Natural killer cell (primary cell): Measurements from ENCODE around the gene LONRF3. TPM values are rescaled to one million over a fixed set of nuclear protein-coding genes. Genes with fewer than 3 reads are reported as not detected.
"Not testable (repeated sequence)": the region's sequence is repeated elsewhere in the genome, so short reads cannot be mapped to it uniquely, and the experiment has no call there.

Experiments used
- ATAC-seq, 3 donors: fragments of 150-1000 bp in 2 of 3; fragments of 200-7000 bp in 1 of 3; cut with Tn5 transposase; 1 replicate in 1 of 3; 2 replicates in 2 of 3; pipeline ENCODE4 v1.10.0; 2021; ENCODE audit warnings: mild to moderate bottlenecking in 2 of 3, moderate library complexity in 2 of 3
- DNase-seq, 2 donors: peaks; one replicate each; pipeline versions ENCODE4 v3.0.0 to v3.0.0-alpha.2; 2013 to 2021; ENCODE audit warnings: mixed read lengths in 1 of 2
- H3K27ac ChIP-seq: one replicate; pipeline ENCODE4 v1.5.1; 2013; ENCODE audit warnings: mild to moderate bottlenecking, low read length
- H3K27me3 ChIP-seq: one replicate; pipeline ENCODE4 v1.6.1; 2013; ENCODE audit warnings: low read length; ENCODE audit not compliant: control insufficient read depth, insufficient read depth
- H3K36me3 ChIP-seq: one replicate; pipeline ENCODE4 v1.6.1; 2013; ENCODE audit warnings: low read length; ENCODE audit not compliant: control insufficient read depth, insufficient read depth
- H3K4me1 ChIP-seq: one replicate; pipeline ENCODE4 v1.6.1; 2013; ENCODE audit warnings: low read length; ENCODE audit not compliant: control insufficient read depth, insufficient read depth
- H3K4me3 ChIP-seq: one replicate; pipeline ENCODE4 v1.5.1; 2013; ENCODE audit warnings: low read length
- H3K9me3 ChIP-seq: one replicate; pipeline ENCODE4 v1.6.1; 2013; ENCODE audit warnings: low read length; ENCODE audit not compliant: control insufficient read depth, insufficient read depth
- H3K27ac Mint-ChIP-seq, 2 donors: one replicate each; pipeline ENCODE4 v1.8.0; 2022; ENCODE audit warnings: mild to moderate bottlenecking in 2 of 2, mixed read lengths in 2 of 2, moderate library complexity in 1 of 2
- H3K27me3 Mint-ChIP-seq, 2 donors: one replicate each; pipeline ENCODE4 v1.8.0; 2022; ENCODE audit warnings: low read depth in 2 of 2, mixed read lengths in 2 of 2
- H3K36me3 Mint-ChIP-seq: one replicate; pipeline ENCODE4 v1.8.0; 2022; ENCODE audit warnings: mixed read lengths
- H3K4me1 Mint-ChIP-seq, 2 donors: one replicate each; pipeline ENCODE4 v1.8.0; 2022; ENCODE audit warnings: mixed read lengths in 2 of 2
- H3K4me3 Mint-ChIP-seq: one replicate; pipeline ENCODE4 v1.8.0; 2022; ENCODE audit warnings: mild to moderate bottlenecking, moderate library complexity, mixed read lengths
- H3K9me3 Mint-ChIP-seq, 2 donors: one replicate each; pipeline ENCODE4 v1.8.0; 2022; ENCODE audit warnings: mixed read lengths in 2 of 2
- CTCF ChIP-seq: fragments of 200-600 bp; IDR thresholded peaks from one replicate; pipeline ENCODE4 v1.8.0; 2022; ENCODE audit warnings: antibody characterized with exemption
- WGBS: methylation state at CpG from one replicate; pipeline ENCODE4 v1.1.7; 2013; ENCODE audit warnings: missing lambda C conversion rate; ENCODE audit not compliant: insufficient coverage; 5-methylcytosine and 5-hydroxymethylcytosine counted together
- intact Hi-C: fragments of 100-400 bp; cut with micrococcal nuclease; formaldehyde crosslinking; loops from one replicate; pipeline ENCODE4 v1.14.2; 2022
- total RNA-seq, 4 donors: library from RNA; stranded (reverse); fragments of 120-200 nt in 1 of 4; gene quantifications; one replicate each; pipeline versions ENCODE4 v1.2.3 to v1.2.4, GENCODE V29; 2013 to 2022

Gene LONRF3
- total RNA-seq, 3 donors from 2014 or later (not counting 1 experiment from before 2014, with no cell fraction given), result 13.4 to 21.2 (median 17.4) TPM

GRCh38 chrX:118988911-118989310 lies 14.5 kb downstream of the LONRF3 start:
- peaks cover 8 to 9% of the 10 kb centered on the region in 2 donors for H3K4me1 Mint-ChIP-seq
- H3K4me3 Mint-ChIP-seq, result no peak overlapping the region
- no peak overlapping the region for H3K27ac Mint-ChIP-seq
- 73% methylated on average over 7 of the region's 7 CpGs for WGBS
- intact Hi-C loops, result no loop called here
- no peaks in the 10 kb centered on the region for H3K4me1 ChIP-seq
- H3K9me3 Mint-ChIP-seq, result no peaks in the 10 kb centered on the region
- no peak for ATAC-seq
- H3K9me3 ChIP-seq, result no peaks in the 10 kb centered on the region
- H3K27me3 Mint-ChIP-seq, result no peaks in the 10 kb centered on the region
- no peaks in the 10 kb centered on the region for H3K27me3 ChIP-seq
- H3K27ac ChIP-seq, result no peak overlapping the region
- H3K36me3 ChIP-seq, result peaks cover 8% of the 10 kb centered on the region
- no peak for DNase-seq
- no peak overlapping the region for H3K4me3 ChIP-seq
- peaks cover 12% of the 10 kb centered on the region for H3K36me3 Mint-ChIP-seq
- no peak for TF ChIP-seq CTCF

- H3K36me3 Mint-ChIP-seq, result peaks cover 12% of the 10 kb centered on the region
Measured at GRCh38 chrX:118989886-118990285, 15.5 kb downstream of the LONRF3 start.

GRCh38 chrX:118990512-118991227 lies 16.3 kb downstream of the LONRF3 start:
- no peaks in the 10 kb centered on the region for H3K4me1 ChIP-seq
- peaks cover 0 to 9% of the 10 kb centered on the region in 2 donors for H3K4me1 Mint-ChIP-seq
- no peak overlapping the region for H3K27ac ChIP-seq
- intact Hi-C loops, result no loop called here
- H3K9me3 Mint-ChIP-seq, result no peaks in the 10 kb centered on the region
- H3K27me3 Mint-ChIP-seq, result no peaks in the 10 kb centered on the region
- H3K27ac Mint-ChIP-seq, result no peak overlapping the region
- ATAC-seq (no peak), DNase-seq (no peak)
- 86% methylated on average over 11 of the region's 11 CpGs for WGBS
- no peaks in the 10 kb centered on the region for H3K27me3 ChIP-seq
- TF ChIP-seq CTCF, result no peak
- H3K4me3 Mint-ChIP-seq, result no peak overlapping the region
- H3K36me3 ChIP-seq, result peaks cover 8% of the 10 kb centered on the region
- no peak overlapping the region for H3K4me3 ChIP-seq
- H3K36me3 Mint-ChIP-seq, result peaks cover 12% of the 10 kb centered on the region
- H3K9me3 ChIP-seq, result no peaks in the 10 kb centered on the region

More at GRCh38 chrX:118989886-118990285, 15.5 kb downstream of the LONRF3 start:
- Histone ChIP-seq H3K36me3 (peaks cover 8% of the 10 kb centered on the region), H3K27ac (no peak overlapping the region), H3K4me1 (no peaks in the 10 kb centered on the region), H3K4me3 (no peak overlapping the region), H3K9me3 (no peaks in the 10 kb centered on the region), H3K27me3 (no peaks in the 10 kb centered on the region)
- 82% methylated on average over 1 of the region's 1 CpG for WGBS
- intact Hi-C loops, result no loop called here
- Mint-ChIP-seq H3K27ac (no peak overlapping the region), H3K4me3 (no peak overlapping the region), H3K4me1 (peaks cover 0 to 9% of the 10 kb centered on the region in 2 donors), H3K27me3 (no peaks in the 10 kb centered on the region), H3K9me3 (no peaks in the 10 kb centered on the region)
- TF ChIP-seq CTCF, result no peak
- DNase-seq, result no peak
- ATAC-seq, result no peak

- H3K4me3 ChIP-seq, H3K4me3 Mint-ChIP-seq, H3K27ac Mint-ChIP-seq, H3K27ac ChIP-seq, H3K4me1 Mint-ChIP-seq, intact Hi-C loops, H3K9me3 ChIP-seq, H3K27me3 Mint-ChIP-seq, H3K9me3 Mint-ChIP-seq, ATAC-seq, H3K27me3 ChIP-seq, H3K4me1 ChIP-seq, H3K36me3 ChIP-seq: not testable (repeated sequence)
- peaks cover 12% of the 10 kb centered on the region for H3K36me3 Mint-ChIP-seq
- 63% methylated on average over 1 of the region's 4 CpGs for WGBS
- DNase-seq, result peak in 1 of 2 donors; percentile 24
Measured at GRCh38 chrX:118992441-118993121, 18.2 kb downstream of the LONRF3 start.
